ENCODE measurements around the gene SEC22C.

Gene SEC22C

DNA sequence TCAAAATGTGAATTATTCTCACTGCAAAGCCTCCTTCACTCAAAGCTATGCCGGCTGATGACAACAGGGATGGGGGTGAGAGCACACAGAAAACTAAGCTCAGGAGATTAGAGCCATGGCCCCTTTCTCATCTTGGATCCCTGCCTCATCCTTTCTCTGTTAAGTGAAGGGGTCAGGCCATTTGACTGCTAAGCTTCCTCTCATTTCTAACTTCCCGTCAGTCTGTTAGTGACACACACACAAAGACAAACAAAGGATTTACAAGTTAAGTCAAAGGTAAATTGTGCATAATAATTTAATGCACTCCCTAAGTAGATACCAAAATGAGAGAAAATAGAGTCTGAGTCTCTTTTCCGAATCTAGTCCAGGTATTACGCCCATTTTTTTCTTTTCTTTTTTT lies 10.0 kb upstream of the SEC22C start:
- Histone ChIP-seq H3K79me2 (no peaks in the 10 kb centered on the region), H3K27me3 (ENCODE audit: control insufficient read depth, insufficient read depth, low read length) (no peaks in the 10 kb centered on the region), H3K27ac (no peak overlapping the region), H3K4me2 (ENCODE audit: low read length) (peak overlapping the region; percentile 63), H3K36me3 (ENCODE audit: control insufficient read depth, insufficient read depth, low read length) (no peaks in the 10 kb centered on the region), H3K4me1 (peaks cover 4% of the 10 kb centered on the region), H3K9me3 (ENCODE audit: control insufficient read depth, low read length) (no peaks in the 10 kb centered on the region), H3K4me3 (ENCODE audit: low read depth, low read length) (no peak overlapping the region), H3K9ac (no peak overlapping the region), H2AFZ (no peak overlapping the region)
- TF ChIP-seq, protein P1, sequence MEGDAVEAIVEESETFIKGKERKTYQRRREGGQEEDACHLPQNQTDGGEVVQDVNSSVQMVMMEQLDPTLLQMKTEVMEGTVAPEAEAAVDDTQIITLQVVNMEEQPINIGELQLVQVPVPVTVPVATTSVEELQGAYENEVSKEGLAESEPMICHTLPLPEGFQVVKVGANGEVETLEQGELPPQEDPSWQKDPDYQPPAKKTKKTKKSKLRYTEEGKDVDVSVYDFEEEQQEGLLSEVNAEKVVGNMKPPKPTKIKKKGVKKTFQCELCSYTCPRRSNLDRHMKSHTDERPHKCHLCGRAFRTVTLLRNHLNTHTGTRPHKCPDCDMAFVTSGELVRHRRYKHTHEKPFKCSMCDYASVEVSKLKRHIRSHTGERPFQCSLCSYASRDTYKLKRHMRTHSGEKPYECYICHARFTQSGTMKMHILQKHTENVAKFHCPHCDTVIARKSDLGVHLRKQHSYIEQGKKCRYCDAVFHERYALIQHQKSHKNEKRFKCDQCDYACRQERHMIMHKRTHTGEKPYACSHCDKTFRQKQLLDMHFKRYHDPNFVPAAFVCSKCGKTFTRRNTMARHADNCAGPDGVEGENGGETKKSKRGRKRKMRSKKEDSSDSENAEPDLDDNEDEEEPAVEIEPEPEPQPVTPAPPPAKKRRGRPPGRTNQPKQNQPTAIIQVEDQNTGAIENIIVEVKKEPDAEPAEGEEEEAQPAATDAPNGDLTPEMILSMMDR (IDR thresholded peaks at IDR 0.05) = no peak

DNA sequence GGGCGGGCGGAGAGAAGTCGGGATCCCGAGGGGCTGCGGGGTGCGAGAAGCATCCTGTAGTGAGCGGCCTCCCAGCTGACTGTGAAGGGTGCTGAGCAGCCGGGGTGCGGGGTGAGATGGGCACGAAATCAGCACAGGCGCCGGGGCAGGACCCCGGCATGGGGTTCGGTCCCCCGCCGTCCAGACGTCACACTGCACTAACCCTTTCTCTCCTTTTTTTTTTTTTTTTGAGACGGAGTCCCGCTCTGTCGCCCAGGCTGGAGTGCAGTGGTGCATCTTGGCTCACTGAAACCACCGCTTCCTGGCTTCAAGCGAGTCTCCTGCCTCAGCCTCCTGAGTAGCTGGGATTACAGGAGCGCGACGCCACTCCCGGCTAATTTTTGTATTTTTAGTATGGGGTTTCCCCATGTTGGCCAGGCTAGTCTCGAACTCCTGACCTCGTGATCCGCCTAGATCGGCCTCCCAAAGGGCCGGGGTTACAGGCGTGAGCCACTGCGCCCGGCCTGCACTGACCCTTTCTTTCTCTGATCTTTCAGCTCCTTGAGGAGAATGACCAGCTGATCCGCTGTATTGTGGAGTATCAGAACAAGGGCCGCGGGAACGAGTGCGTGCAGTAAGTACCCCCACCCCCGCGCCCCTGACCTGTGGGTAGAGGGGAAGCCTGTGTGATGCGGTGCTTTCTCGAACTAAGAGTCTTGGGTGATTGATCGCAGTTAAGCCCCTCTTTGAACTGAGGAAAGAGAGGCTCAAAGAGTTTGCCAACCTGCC lies 9.4 kb upstream of the SEC22C start:
- no peak overlapping the region for H3K9ac ChIP-seq
- no peaks in the 10 kb centered on the region for H3K79me2 ChIP-seq
- TF ChIP-seq, protein P1 (IDR thresholded peaks at IDR 0.05) = no peak
- no peaks in the 10 kb centered on the region for H3K27me3 ChIP-seq (ENCODE audit: control insufficient read depth, insufficient read depth, low read length)
- no peaks in the 10 kb centered on the region for H3K9me3 ChIP-seq (ENCODE audit: control insufficient read depth, low read length)
- peak overlapping the region; percentile 48 for H3K27ac ChIP-seq
- H2AFZ ChIP-seq = peak overlapping the region; percentile 45
- H3K36me3 ChIP-seq (ENCODE audit: control insufficient read depth, insufficient read depth, low read length) = no peaks in the 10 kb centered on the region
- H3K4me2 ChIP-seq (ENCODE audit: low read length) = peak overlapping the region; percentile 63
- H3K4me1 ChIP-seq = peaks cover 4% of the 10 kb centered on the region
- H3K4me3 ChIP-seq (ENCODE audit: low read depth, low read length) = peak overlapping the region; percentile 62

DNA sequence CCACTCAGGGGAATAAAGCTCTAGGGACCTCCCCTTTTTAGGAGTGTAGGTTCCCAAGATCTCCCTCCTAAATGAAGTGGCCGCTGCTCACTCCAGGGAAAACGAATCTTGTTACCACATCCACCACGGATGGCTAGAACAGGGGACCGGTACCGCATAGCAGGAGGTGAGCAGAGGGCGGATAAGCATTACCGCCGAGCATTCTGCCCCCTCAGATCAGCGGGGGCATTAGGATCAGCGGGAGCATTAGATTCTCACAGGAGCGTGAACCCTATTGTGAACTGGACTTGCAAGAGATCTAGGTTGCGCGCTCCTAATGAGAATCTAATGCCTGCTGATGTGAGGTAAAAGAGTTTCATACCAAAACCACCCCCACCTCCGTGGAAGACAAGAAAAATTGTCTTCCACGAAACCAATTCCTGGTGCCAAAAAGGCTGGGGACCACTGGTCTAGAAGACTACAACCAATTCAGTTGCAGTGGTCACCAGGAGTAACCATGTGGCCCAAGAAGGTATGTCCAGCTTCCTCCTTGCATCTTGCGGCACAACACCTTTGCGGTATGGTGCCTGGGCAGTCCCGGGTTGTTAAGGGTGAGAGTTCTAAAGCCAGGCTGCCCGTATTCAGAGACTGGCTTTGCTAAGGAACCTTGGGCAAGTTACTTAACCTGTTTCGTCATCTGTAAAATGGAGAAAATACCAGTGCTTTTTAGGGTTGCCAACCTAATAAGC lies 7.8 kb upstream of the SEC22C start:
- Histone ChIP-seq H2AFZ (peak overlapping the region; percentile 94), H3K4me3 (ENCODE audit: low read depth, low read length) (peak overlapping the region; percentile 62), H3K9ac (no peak overlapping the region), H3K27ac (peak overlapping the region; percentile 67), H3K36me3 (ENCODE audit: control insufficient read depth, insufficient read depth, low read length) (no peaks in the 10 kb centered on the region), H3K79me2 (no peaks in the 10 kb centered on the region), H3K27me3 (ENCODE audit: control insufficient read depth, insufficient read depth, low read length) (no peaks in the 10 kb centered on the region), H3K4me1 (peaks cover 4% of the 10 kb centered on the region), H3K9me3 (ENCODE audit: control insufficient read depth, low read length) (no peaks in the 10 kb centered on the region), H3K4me2 (ENCODE audit: low read length) (peak overlapping the region; percentile 71)
- TF ChIP-seq, protein P1 (IDR thresholded peaks at IDR 0.05) = no peak

DNA sequence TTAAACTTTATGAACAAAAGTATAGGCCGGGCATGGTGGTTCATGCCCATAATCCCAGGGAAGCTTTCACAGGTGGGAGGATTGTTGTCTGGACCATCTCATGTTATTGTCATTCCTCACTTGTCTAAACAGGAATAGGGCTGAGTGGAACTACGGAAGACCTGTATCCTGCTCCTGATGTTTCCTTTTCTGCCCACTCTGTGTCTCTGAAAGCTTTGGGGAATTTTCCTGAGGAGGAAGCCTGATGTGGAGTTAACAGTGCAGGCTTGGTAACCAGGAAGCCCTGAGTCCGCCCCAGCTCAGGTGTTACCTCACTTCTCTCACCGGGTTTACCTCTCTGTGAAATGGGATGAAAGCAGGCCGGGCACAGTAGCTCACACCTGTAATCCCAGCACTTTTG lies 6.9 kb upstream of the SEC22C start:
- Histone ChIP-seq H3K36me3 (ENCODE audit: control insufficient read depth, insufficient read depth, low read length) (no peaks in the 10 kb centered on the region), H3K27ac (no peak overlapping the region), H3K4me1 (peaks cover 4% of the 10 kb centered on the region)

More for the DNA sequence above, 6.9 kb upstream of the SEC22C start:
- H3K9me3 ChIP-seq (ENCODE audit: control insufficient read depth, low read length) = no peaks in the 10 kb centered on the region
- TF ChIP-seq, protein P1 (IDR thresholded peaks at IDR 0.05) = no peak
- no peak overlapping the region for H3K4me2 ChIP-seq (ENCODE audit: low read length)
- H2AFZ ChIP-seq = no peak overlapping the region
- no peaks in the 10 kb centered on the region for H3K27me3 ChIP-seq (ENCODE audit: control insufficient read depth, insufficient read depth, low read length)
- no peak overlapping the region for H3K4me3 ChIP-seq (ENCODE audit: low read depth, low read length)
- no peak overlapping the region for H3K9ac ChIP-seq
- H3K79me2 ChIP-seq = no peaks in the 10 kb centered on the region

Measured in parathyroid adenoma (tissue), 2 donors.